ENCODE results near the gene TSPAN19.
"Not testable (repeated sequence)": the region's sequence is repeated elsewhere in the genome, so short reads cannot be mapped to it uniquely, and the experiment has no call there.

DNA sequence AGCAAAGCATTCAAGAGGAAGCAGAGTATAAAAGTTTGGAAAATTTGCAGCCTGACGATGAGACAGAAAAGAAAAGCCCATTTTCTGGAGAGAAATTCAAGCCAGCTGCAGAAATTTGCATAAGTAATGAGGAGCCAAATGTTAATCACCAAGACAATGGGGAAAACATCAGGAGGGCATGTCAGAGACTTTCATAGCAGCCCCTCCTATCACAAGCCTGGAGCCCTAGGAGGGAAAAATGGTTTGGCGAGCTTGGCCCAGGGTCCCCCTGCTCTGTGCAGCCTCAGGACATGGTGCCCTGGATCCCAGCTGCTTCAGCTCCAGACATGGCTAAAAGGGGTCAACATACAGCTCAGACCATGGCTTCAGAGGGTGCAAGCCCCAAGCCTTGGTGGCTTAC, 31.0 kb downstream of the TSPAN19 start:
- TF ChIP-seq, protein P1, sequence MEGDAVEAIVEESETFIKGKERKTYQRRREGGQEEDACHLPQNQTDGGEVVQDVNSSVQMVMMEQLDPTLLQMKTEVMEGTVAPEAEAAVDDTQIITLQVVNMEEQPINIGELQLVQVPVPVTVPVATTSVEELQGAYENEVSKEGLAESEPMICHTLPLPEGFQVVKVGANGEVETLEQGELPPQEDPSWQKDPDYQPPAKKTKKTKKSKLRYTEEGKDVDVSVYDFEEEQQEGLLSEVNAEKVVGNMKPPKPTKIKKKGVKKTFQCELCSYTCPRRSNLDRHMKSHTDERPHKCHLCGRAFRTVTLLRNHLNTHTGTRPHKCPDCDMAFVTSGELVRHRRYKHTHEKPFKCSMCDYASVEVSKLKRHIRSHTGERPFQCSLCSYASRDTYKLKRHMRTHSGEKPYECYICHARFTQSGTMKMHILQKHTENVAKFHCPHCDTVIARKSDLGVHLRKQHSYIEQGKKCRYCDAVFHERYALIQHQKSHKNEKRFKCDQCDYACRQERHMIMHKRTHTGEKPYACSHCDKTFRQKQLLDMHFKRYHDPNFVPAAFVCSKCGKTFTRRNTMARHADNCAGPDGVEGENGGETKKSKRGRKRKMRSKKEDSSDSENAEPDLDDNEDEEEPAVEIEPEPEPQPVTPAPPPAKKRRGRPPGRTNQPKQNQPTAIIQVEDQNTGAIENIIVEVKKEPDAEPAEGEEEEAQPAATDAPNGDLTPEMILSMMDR (optimal IDR thresholded peaks at IDR 0.05 in 1 of 3, IDR thresholded peaks at IDR 0.05 in 1 of 3, conservative IDR thresholded peaks at IDR 0.05 in 1 of 3; ENCODE audit: extremely low read depth in 1 of 3, insufficient read depth in 2 of 3, low read length in 3 of 3): not testable (repeated sequence)
- TF ChIP-seq EZH2 (IDR thresholded peaks at IDR 0.05; ENCODE audit: low read length): not testable (repeated sequence)

Data from keratinocyte (primary cell).